Measurements from ENCODE around the gene MIEF1.

The MIEF1 gene

GRCh38 chr22:39502109-39502788, at the start of gene MIEF1:
Gene MIEF1 (plus strand): TSS chr22:39502290. CDS start chr22:39511295, 9,005 bp downstream.
- no peak for DNase-seq (ENCODE audit: low read depth)

GRCh38 chr22:39452740-39453040, 49.4 kb upstream of the MIEF1 start:
- no peak for DNase-seq (ENCODE audit: low read depth)

GRCh38 chr22:39453765-39454378, 48.2 kb upstream of the MIEF1 start:
- no peak for DNase-seq (ENCODE audit: low read depth)

- DNase-seq (ENCODE audit: low read depth), result no peak
Observed at GRCh38 chr22:39454385-39454871, 47.7 kb upstream of the MIEF1 start.

GRCh38 chr22:39456522-39457197, 45.4 kb upstream of the MIEF1 start, which contains the start of gene MGAT3:
Gene MGAT3 (plus strand): TSS chr22:39457012. CDS start chr22:39487348, 30,336 bp downstream.
- no peak for DNase-seq (ENCODE audit: low read depth)

GRCh38 chr22:39457198-39457555, 44.9 kb upstream of the MIEF1 start:
- no peak for DNase-seq (ENCODE audit: low read depth)

- DNase-seq (ENCODE audit: low read depth), result no peak
Observed at GRCh38 chr22:39457556-39458443, 44.3 kb upstream of the MIEF1 start.

GRCh38 chr22:39458444-39459083, 43.5 kb upstream of the MIEF1 start:
- no peak for DNase-seq (ENCODE audit: low read depth)

GRCh38 chr22:39459681-39460080, 42.4 kb upstream of the MIEF1 start:
- DNase-seq (ENCODE audit: low read depth), result no peak

GRCh38 chr22:39462443-39463221, 39.5 kb upstream of the MIEF1 start:
- no peak for DNase-seq (ENCODE audit: low read depth)

GRCh38 chr22:39463277-39463676, 38.8 kb upstream of the MIEF1 start:
- DNase-seq (ENCODE audit: low read depth), result no peak

GRCh38 chr22:39463931-39464390, 38.1 kb upstream of the MIEF1 start:
- DNase-seq (ENCODE audit: low read depth), result no peak

- DNase-seq (ENCODE audit: low read depth), result no peak
Observed at GRCh38 chr22:39466228-39467006, 35.7 kb upstream of the MIEF1 start.

- no peak for DNase-seq (ENCODE audit: low read depth)
Observed at GRCh38 chr22:39467390-39467895, 34.6 kb upstream of the MIEF1 start.

GRCh38 chr22:39468487-39469325, 33.4 kb upstream of the MIEF1 start:
- DNase-seq (ENCODE audit: low read depth), result no peak

GRCh38 chr22:39469326-39469680, 32.8 kb upstream of the MIEF1 start:
- DNase-seq (ENCODE audit: low read depth), result no peak

- DNase-seq (ENCODE audit: low read depth), result no peak
Observed at GRCh38 chr22:39469681-39470450, 32.2 kb upstream of the MIEF1 start.

Data from non-pigmented ciliary epithelial cell (primary cell).